Measurements from ENCODE around the gene ZNF407.

Gene ZNF407

GRCh38 chr18:74836296-74837139, 238.8 kb downstream of the ZNF407 start:
- DNase-seq: no peak

GRCh38 chr18:74840492-74841167, 243.0 kb downstream of the ZNF407 start:
- no peak for DNase-seq

- no peak for DNase-seq
Measured at GRCh38 chr18:74841248-74841647, 243.6 kb downstream of the ZNF407 start.

- no peak for DNase-seq
Measured at GRCh38 chr18:74849301-74849700, 251.6 kb downstream of the ZNF407 start.

GRCh38 chr18:74856434-74856833, 258.8 kb downstream of the ZNF407 start:
- no peak for DNase-seq

GRCh38 chr18:74856928-74857327, 259.3 kb downstream of the ZNF407 start:
- no peak for DNase-seq

GRCh38 chr18:74857901-74858300, 260.2 kb downstream of the ZNF407 start:
- no peak for DNase-seq

GRCh38 chr18:74861154-74861553, 263.5 kb downstream of the ZNF407 start:
- DNase-seq: no peak

GRCh38 chr18:74862094-74862493, 264.4 kb downstream of the ZNF407 start:
- no peak for DNase-seq

GRCh38 chr18:74866577-74866976, 268.9 kb downstream of the ZNF407 start:
- no peak for DNase-seq

- DNase-seq: no peak
Measured at GRCh38 chr18:74868461-74868860, 270.8 kb downstream of the ZNF407 start.

GRCh38 chr18:74869904-74870863, 272.5 kb downstream of the ZNF407 start:
- no peak for DNase-seq

GRCh38 chr18:74870950-74871349, 273.3 kb downstream of the ZNF407 start:
- no peak for DNase-seq

GRCh38 chr18:74873629-74874028, 276.0 kb downstream of the ZNF407 start:
- no peak for DNase-seq

GRCh38 chr18:74874351-74874750, 276.7 kb downstream of the ZNF407 start:
- no peak for DNase-seq

GRCh38 chr18:74876630-74877243, 279.1 kb downstream of the ZNF407 start:
- no peak for DNase-seq

- DNase-seq: no peak
Measured at GRCh38 chr18:74878267-74878666, 280.6 kb downstream of the ZNF407 start.

- no peak for DNase-seq
Measured at GRCh38 chr18:74880706-74881278, 283.1 kb downstream of the ZNF407 start.

- no peak for DNase-seq
Measured at GRCh38 chr18:74892066-74892627, 294.5 kb downstream of the ZNF407 start.

GRCh38 chr18:74895686-74896085, 298.0 kb downstream of the ZNF407 start:
- no peak for DNase-seq

- DNase-seq: peak; percentile 30 to 34
Measured at GRCh38 chr18:74896390-74896991, 298.8 kb downstream of the ZNF407 start.

All from activated CD4-positive, alpha-beta T cell treated with anti-CD3 and anti-CD28 coated beads, Interleukin-2, amount 50 U/mL, for 4 hours (primary cell).